ENCODE results near the gene NEK11. TPM values are rescaled to one million over a fixed set of nuclear protein-coding genes. Genes with fewer than 3 reads are reported as not detected.

NEK11 gene
- total RNA-seq, 4 donors from 2014 or later, result 2.3 to 25.2 (median 8.4) TPM

DNA sequence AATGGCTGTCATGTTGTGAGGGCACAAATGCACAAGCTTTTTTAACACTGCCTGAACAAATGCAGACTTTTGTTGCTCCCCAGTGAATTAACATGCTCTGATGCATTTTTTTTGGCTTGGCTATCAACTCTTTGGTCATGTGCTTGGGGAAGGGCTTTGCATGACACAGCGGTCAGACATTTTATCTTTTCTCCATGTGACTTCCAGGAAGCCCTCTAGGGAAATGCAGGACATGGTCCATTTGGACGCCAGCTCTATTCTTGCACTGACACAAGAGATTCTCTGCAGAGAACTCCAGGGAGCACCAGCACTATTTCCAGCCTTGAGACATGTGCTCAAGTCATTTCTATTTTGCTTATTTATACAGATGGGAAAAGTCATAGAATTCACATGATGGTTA is 46.2 kb downstream of the NEK11 start:
- Histone ChIP-seq H3K9me3 (no peaks in the 10 kb centered on the region), H3K4me1 (peaks cover 0 to 6% of the 10 kb centered on the region in 2 donors), H3K4me3 (no peak overlapping the region), H3K36me3 (no peaks in the 10 kb centered on the region), H3K27me3 (no peaks in the 10 kb centered on the region), H3K27ac (no peak overlapping the region)
- peak; percentile 18 to 24 for DNase-seq
- TF ChIP-seq POLR2A (IDR thresholded peaks at IDR 0.05), result no peak
- TF ChIP-seq, protein P1, sequence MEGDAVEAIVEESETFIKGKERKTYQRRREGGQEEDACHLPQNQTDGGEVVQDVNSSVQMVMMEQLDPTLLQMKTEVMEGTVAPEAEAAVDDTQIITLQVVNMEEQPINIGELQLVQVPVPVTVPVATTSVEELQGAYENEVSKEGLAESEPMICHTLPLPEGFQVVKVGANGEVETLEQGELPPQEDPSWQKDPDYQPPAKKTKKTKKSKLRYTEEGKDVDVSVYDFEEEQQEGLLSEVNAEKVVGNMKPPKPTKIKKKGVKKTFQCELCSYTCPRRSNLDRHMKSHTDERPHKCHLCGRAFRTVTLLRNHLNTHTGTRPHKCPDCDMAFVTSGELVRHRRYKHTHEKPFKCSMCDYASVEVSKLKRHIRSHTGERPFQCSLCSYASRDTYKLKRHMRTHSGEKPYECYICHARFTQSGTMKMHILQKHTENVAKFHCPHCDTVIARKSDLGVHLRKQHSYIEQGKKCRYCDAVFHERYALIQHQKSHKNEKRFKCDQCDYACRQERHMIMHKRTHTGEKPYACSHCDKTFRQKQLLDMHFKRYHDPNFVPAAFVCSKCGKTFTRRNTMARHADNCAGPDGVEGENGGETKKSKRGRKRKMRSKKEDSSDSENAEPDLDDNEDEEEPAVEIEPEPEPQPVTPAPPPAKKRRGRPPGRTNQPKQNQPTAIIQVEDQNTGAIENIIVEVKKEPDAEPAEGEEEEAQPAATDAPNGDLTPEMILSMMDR (IDR thresholded peaks at IDR 0.05), result no peak
- intact Hi-C loops (cut with DNase I; ENCODE audit: low total_unique reads), result no loop called here

DNA sequence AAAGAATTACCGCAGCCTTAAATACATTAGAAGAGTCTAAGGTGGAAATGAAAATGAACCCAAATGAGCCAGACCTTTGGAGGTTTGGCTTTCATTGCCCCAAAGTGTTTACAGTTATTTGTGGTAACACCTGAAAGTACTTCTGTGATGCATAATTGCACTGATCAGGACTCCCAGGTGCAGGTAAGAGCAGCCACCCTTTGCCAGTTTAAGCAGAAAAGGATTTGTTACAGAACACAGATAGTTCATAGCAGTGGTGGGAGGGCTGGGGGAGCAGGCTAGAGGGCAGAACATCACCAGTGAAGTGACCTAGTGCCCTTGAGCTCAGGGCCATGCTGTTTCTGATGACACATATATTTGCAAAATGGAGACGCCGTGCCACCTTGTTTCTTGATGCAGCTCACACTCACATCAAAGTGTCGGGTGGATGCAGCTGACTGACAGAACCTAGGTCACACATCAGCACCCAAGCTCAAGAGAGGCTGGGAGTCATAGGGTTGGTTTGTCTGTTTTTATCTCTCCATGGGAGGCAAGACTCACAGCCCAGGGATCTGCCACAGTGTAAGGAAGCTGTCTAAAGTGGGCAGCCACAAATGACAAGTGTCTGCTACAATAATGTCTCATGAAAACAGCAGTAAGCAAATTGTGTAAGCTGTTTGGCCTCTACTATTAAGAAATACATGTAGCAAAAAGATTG is 49.1 kb downstream of the NEK11 start:
- TF ChIP-seq POLR2A (IDR thresholded peaks at IDR 0.05), result no peak
- TF ChIP-seq, protein P1 (IDR thresholded peaks at IDR 0.05), result no peak
- Histone ChIP-seq H3K4me3 (no peak overlapping the region), H3K27me3 (no peaks in the 10 kb centered on the region), H3K27ac (no peak overlapping the region), H3K4me1 (peaks cover 0 to 6% of the 10 kb centered on the region in 2 donors), H3K9me3 (no peaks in the 10 kb centered on the region), H3K36me3 (no peaks in the 10 kb centered on the region)
- DNase-seq, result no peak
- intact Hi-C loops (cut with DNase I; ENCODE audit: low total_unique reads), result no loop called here

DNA sequence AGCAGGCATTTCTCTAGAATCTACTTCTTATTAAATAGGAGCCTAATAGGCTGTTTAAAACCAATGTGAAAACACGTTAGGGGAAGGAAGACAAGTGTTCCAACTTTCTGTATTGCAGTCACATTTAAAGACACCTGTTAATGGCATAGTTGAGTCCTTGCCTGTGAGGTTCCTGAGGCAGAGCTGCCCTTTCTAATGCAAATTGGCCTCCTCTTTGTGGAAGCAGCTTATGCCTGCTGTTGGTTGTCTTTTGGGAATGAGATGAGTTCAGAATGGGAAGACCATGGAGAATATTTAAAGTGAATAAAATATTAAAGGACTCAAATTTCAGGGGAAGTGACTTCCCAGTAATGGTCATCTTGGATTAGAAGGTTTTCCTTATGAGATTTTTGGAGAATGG is 51.2 kb downstream of the NEK11 start:
- intact Hi-C loops (cut with DNase I; ENCODE audit: low total_unique reads), result no loop called here
- Histone ChIP-seq H3K9me3 (no peaks in the 10 kb centered on the region), H3K27me3 (no peaks in the 10 kb centered on the region), H3K4me3 (no peak overlapping the region), H3K4me1 (peaks cover 0 to 6% of the 10 kb centered on the region in 2 donors), H3K27ac (no peak overlapping the region), H3K36me3 (no peaks in the 10 kb centered on the region)
- TF ChIP-seq, protein P1 (IDR thresholded peaks at IDR 0.05), result no peak
- no peak for TF ChIP-seq POLR2A (IDR thresholded peaks at IDR 0.05)
- no peak for DNase-seq

DNA sequence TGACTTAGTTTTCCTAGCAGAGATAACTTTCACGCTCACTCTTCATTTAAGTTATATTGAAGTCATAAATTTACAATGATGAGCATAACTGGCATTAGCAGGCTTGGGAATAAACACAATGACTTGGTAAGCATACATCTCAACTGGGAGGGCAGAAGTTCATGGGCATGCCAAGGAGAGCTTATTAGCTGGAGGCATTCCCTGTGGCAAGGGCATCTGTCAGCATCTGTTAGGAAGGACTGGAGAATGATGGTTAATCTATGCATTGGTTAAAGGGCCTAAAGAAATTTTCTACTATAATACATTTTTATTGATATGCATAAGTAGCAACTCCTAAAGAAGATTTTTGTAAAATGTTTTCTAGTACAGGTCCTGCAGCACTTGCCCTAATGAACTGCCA is 52.4 kb downstream of the NEK11 start:
- intact Hi-C loops (cut with DNase I; ENCODE audit: low total_unique reads), result no loop called here
- no peak for TF ChIP-seq POLR2A (IDR thresholded peaks at IDR 0.05)
- TF ChIP-seq, protein P1 (IDR thresholded peaks at IDR 0.05), result no peak
- no peak for DNase-seq
- no peak overlapping the region for H3K4me3 ChIP-seq
- no peaks in the 10 kb centered on the region for H3K9me3 ChIP-seq
- H3K27me3 ChIP-seq, result no peaks in the 10 kb centered on the region
- no peaks in the 10 kb centered on the region for H3K36me3 ChIP-seq
- H3K4me1 ChIP-seq, result peaks cover 0 to under 1% of the 10 kb centered on the region in 2 donors
- H3K27ac ChIP-seq, result no peak overlapping the region

DNA sequence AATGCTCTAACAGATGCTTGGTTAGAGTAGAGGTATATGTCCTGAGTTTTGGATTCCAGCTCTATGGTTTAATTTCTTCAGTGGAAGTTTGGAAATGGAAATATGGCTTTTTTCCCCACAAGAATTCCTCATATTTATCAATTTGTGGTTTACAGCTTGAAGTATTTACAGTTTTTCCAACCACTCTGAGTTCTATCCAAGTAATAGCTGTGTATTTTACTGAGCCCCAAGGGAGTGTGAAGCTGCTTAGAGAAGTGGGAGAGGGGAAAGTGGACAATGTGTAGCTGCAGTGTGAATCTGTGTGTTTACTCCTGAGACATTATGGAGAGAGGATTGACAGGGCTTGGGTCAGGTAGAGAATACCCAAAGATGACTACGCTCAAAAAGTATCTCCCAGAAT is 54.5 kb downstream of the NEK11 start:
- intact Hi-C loops (cut with DNase I; ENCODE audit: low total_unique reads), result no loop called here
- Histone ChIP-seq H3K27me3 (no peaks in the 10 kb centered on the region), H3K36me3 (no peaks in the 10 kb centered on the region), H3K9me3 (no peaks in the 10 kb centered on the region), H3K27ac (no peak overlapping the region), H3K4me3 (no peak overlapping the region), H3K4me1 (no peaks in the 10 kb centered on the region)
- TF ChIP-seq POLR2A (IDR thresholded peaks at IDR 0.05), result no peak
- TF ChIP-seq, protein P1 (IDR thresholded peaks at IDR 0.05), result no peak
- DNase-seq, result no peak

Measured in uterus (tissue), 4 donors.